GM18867 (cell line): Measurements from ENCODE around the gene FEZ2.
A peak's percentile ranks its signal among the peaks of the same experiment; 100 is the strongest.

ENCODE experiments used
- ATAC-seq: cut with Tn5 transposase; IDR thresholded peaks from one replicate; pipeline ENCODE4 v1.9.1; 2021; ENCODE audit warnings: mild to moderate bottlenecking, moderate library complexity; ENCODE audit not compliant: unreplicated experiment

The FEZ2 gene

GRCh38 chr2:36534275-36534799 lies 63.6 kb downstream of the FEZ2 start:
- ATAC-seq = no peak

- no peak for ATAC-seq
These were observed 67.0 kb downstream of the FEZ2 start for GRCh38 chr2:36530983-36531354.

GRCh38 chr2:36530178-36530982 lies 67.6 kb downstream of the FEZ2 start:
- peak; percentile 52 for ATAC-seq

GRCh38 chr2:36528766-36529392 lies 69.1 kb downstream of the FEZ2 start:
- no peak for ATAC-seq

- peak; percentile 92 for ATAC-seq
These were observed 69.7 kb downstream of the FEZ2 start for GRCh38 chr2:36528274-36528673.

- no peak for ATAC-seq
These were observed 71.7 kb downstream of the FEZ2 start for GRCh38 chr2:36526226-36526625.

GRCh38 chr2:36525245-36525644 lies 72.7 kb downstream of the FEZ2 start:
- no peak for ATAC-seq

- no peak for ATAC-seq
These were observed 74.8 kb downstream of the FEZ2 start for GRCh38 chr2:36523153-36523552.

- no peak for ATAC-seq
These were observed 77.5 kb downstream of the FEZ2 start for GRCh38 chr2:36520431-36520830.

GRCh38 chr2:36516136-36516870 lies 81.7 kb downstream of the FEZ2 start:
- ATAC-seq = no peak

- ATAC-seq = no peak
These were observed 82.4 kb downstream of the FEZ2 start for GRCh38 chr2:36515538-36515937.

- ATAC-seq = no peak
These were observed 84.3 kb downstream of the FEZ2 start for GRCh38 chr2:36513661-36514060.

- no peak for ATAC-seq
These were observed 85.3 kb downstream of the FEZ2 start for GRCh38 chr2:36512705-36513104.

GRCh38 chr2:36511858-36512603 lies 85.9 kb downstream of the FEZ2 start:
- ATAC-seq = no peak

- no peak for ATAC-seq
These were observed 88.9 kb downstream of the FEZ2 start for GRCh38 chr2:36509075-36509474.

GRCh38 chr2:36507408-36507812 lies 90.6 kb downstream of the FEZ2 start:
- ATAC-seq = peak; percentile 87
